ENCODE data around the gene GAGE12E. TPM values are rescaled to one million over a fixed set of nuclear protein-coding genes. Genes with fewer than 3 reads are reported as not detected.
"Not testable (repeated sequence)": the region's sequence is repeated elsewhere in the genome, so short reads cannot be mapped to it uniquely, and the experiment has no call there.

Gene GAGE12E, protein sequence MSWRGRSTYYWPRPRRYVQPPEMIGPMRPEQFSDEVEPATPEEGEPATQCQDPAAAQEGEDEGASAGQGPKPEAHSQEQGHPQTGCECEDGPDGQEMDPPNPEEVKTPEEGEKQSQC
- not detected for total RNA-seq
- not detected for total RNA-seq (2013)

DNA sequence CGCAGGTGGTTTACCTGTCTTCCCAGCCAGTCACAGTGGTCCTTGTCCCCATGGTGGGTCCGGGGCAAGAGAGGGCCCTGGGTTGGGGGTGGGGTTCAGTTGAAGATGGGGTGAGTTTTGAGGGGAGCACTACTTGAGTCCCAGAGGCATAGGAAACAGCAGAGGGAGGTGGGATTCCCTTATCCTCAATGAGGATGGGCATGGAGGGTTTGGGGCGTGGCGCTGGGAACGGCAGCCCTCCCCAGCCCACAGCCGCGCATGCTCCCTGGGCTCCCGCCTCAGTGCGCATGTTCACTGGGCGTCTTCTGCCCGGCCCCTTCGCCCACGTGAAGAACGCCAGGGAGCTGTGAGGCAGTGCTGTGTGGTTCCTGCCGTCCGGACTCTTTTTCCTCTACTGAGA lies at the start of gene GAGE12E:
Gene GAGE12E (plus strand): TSS at position 301 of the 400 bp plus-strand sequence. CDS start 1,155 bp downstream, outside the sequence.
- H3K27ac ChIP-seq (ENCODE audit: low read length); DNase-seq; ATAC-seq; H3K27me3 ChIP-seq (ENCODE audit: control insufficient read depth, insufficient read depth, low read length); H3K9me3 ChIP-seq (ENCODE audit: control insufficient read depth, insufficient read depth, low read length); H3K27me3 Mint-ChIP-seq (ENCODE audit: low read depth in 2 of 2); H3K4me1 ChIP-seq (ENCODE audit: control insufficient read depth, insufficient read depth, low read length); intact Hi-C loops (cut with micrococcal nuclease); H3K9me3 Mint-ChIP-seq; H3K36me3 ChIP-seq (ENCODE audit: control insufficient read depth, insufficient read depth, low read length); H3K4me1 Mint-ChIP-seq; H3K36me3 Mint-ChIP-seq; H3K27ac Mint-ChIP-seq; H3K4me3 ChIP-seq (ENCODE audit: low read length); H3K4me3 Mint-ChIP-seq: not testable (repeated sequence)
- no CpG with 5 or more reads among the region's 16 CpGs for WGBS (ENCODE audit: insufficient coverage)

DNA sequence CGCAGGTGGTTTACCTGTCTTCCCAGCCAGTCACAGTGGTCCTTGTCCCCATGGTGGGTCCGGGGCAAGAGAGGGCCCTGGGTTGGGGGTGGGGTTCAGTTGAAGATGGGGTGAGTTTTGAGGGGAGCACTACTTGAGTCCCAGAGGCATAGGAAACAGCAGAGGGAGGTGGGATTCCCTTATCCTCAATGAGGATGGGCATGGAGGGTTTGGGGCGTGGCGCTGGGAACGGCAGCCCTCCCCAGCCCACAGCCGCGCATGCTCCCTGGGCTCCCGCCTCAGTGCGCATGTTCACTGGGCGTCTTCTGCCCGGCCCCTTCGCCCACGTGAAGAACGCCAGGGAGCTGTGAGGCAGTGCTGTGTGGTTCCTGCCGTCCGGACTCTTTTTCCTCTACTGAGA lies 19.2 kb upstream of the GAGE12E start, which contains the start of gene GAGE12C:
Gene GAGE12C (plus strand): TSS at position 301 of the 400 bp plus-strand sequence. CDS start 1,155 bp downstream, outside the sequence.
- H3K4me3 Mint-ChIP-seq; DNase-seq; H3K36me3 ChIP-seq (ENCODE audit: control insufficient read depth, insufficient read depth, low read length); H3K27me3 ChIP-seq (ENCODE audit: control insufficient read depth, insufficient read depth, low read length); H3K9me3 ChIP-seq (ENCODE audit: control insufficient read depth, insufficient read depth, low read length); ATAC-seq; H3K4me1 ChIP-seq (ENCODE audit: control insufficient read depth, insufficient read depth, low read length); intact Hi-C loops (cut with micrococcal nuclease); H3K27me3 Mint-ChIP-seq (ENCODE audit: low read depth in 2 of 2); H3K27ac ChIP-seq (ENCODE audit: low read length); H3K27ac Mint-ChIP-seq; H3K36me3 Mint-ChIP-seq; H3K4me3 ChIP-seq (ENCODE audit: low read length); H3K9me3 Mint-ChIP-seq; H3K4me1 Mint-ChIP-seq: not testable (repeated sequence)
- no CpG with 5 or more reads among the region's 16 CpGs for WGBS (ENCODE audit: insufficient coverage)

DNA sequence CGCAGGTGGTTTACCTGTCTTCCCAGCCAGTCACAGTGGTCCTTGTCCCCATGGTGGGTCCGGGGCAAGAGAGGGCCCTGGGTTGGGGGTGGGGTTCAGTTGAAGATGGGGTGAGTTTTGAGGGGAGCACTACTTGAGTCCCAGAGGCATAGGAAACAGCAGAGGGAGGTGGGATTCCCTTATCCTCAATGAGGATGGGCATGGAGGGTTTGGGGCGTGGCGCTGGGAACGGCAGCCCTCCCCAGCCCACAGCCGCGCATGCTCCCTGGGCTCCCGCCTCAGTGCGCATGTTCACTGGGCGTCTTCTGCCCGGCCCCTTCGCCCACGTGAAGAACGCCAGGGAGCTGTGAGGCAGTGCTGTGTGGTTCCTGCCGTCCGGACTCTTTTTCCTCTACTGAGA lies 9.7 kb upstream of the GAGE12E start, which contains the start of gene GAGE12D:
Gene GAGE12D (plus strand): TSS at position 301 of the 400 bp plus-strand sequence. CDS start 1,155 bp downstream, outside the sequence.
- H3K4me3 Mint-ChIP-seq; H3K9me3 ChIP-seq (ENCODE audit: control insufficient read depth, insufficient read depth, low read length); H3K36me3 Mint-ChIP-seq; H3K27ac ChIP-seq (ENCODE audit: low read length); DNase-seq; H3K27me3 ChIP-seq (ENCODE audit: control insufficient read depth, insufficient read depth, low read length); H3K4me1 Mint-ChIP-seq; H3K9me3 Mint-ChIP-seq; H3K27ac Mint-ChIP-seq; ATAC-seq; H3K27me3 Mint-ChIP-seq (ENCODE audit: low read depth in 2 of 2); H3K36me3 ChIP-seq (ENCODE audit: control insufficient read depth, insufficient read depth, low read length); H3K4me3 ChIP-seq (ENCODE audit: low read length); H3K4me1 ChIP-seq (ENCODE audit: control insufficient read depth, insufficient read depth, low read length); intact Hi-C loops (cut with micrococcal nuclease): not testable (repeated sequence)
- WGBS (ENCODE audit: insufficient coverage): no CpG with 5 or more reads among the region's 16 CpGs

DNA sequence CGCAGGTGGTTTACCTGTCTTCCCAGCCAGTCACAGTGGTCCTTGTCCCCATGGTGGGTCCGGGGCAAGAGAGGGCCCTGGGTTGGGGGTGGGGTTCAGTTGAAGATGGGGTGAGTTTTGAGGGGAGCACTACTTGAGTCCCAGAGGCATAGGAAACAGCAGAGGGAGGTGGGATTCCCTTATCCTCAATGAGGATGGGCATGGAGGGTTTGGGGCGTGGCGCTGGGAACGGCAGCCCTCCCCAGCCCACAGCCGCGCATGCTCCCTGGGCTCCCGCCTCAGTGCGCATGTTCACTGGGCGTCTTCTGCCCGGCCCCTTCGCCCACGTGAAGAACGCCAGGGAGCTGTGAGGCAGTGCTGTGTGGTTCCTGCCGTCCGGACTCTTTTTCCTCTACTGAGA lies 9.5 kb downstream of the GAGE12E start, which contains the start of gene GAGE12F:
Gene GAGE12F (plus strand): TSS at position 301 of the 400 bp plus-strand sequence. CDS start 1,155 bp downstream, outside the sequence.
- H3K27ac Mint-ChIP-seq; ATAC-seq; H3K27ac ChIP-seq (ENCODE audit: low read length); H3K9me3 ChIP-seq (ENCODE audit: control insufficient read depth, insufficient read depth, low read length); H3K27me3 Mint-ChIP-seq (ENCODE audit: low read depth in 2 of 2); H3K4me3 ChIP-seq (ENCODE audit: low read length); H3K36me3 ChIP-seq (ENCODE audit: control insufficient read depth, insufficient read depth, low read length); H3K4me1 ChIP-seq (ENCODE audit: control insufficient read depth, insufficient read depth, low read length); DNase-seq; H3K36me3 Mint-ChIP-seq; H3K4me1 Mint-ChIP-seq; intact Hi-C loops (cut with micrococcal nuclease); H3K27me3 ChIP-seq (ENCODE audit: control insufficient read depth, insufficient read depth, low read length); H3K9me3 Mint-ChIP-seq; H3K4me3 Mint-ChIP-seq: not testable (repeated sequence)
- no CpG with 5 or more reads among the region's 16 CpGs for WGBS (ENCODE audit: insufficient coverage)

GRCh38 chrX:49568728-49569127 lies 17.6 kb downstream of the GAGE12E start:
- H3K36me3 ChIP-seq (ENCODE audit: control insufficient read depth, insufficient read depth, low read length): not testable (repeated sequence)

GRCh38 chrX:49569152-49569551 lies 18.1 kb downstream of the GAGE12E start:
- H3K9me3 Mint-ChIP-seq; H3K27ac ChIP-seq (ENCODE audit: low read length); DNase-seq; H3K4me1 ChIP-seq (ENCODE audit: control insufficient read depth, insufficient read depth, low read length); H3K4me1 Mint-ChIP-seq; H3K27me3 ChIP-seq (ENCODE audit: control insufficient read depth, insufficient read depth, low read length); H3K4me3 Mint-ChIP-seq; H3K27ac Mint-ChIP-seq; H3K36me3 ChIP-seq (ENCODE audit: control insufficient read depth, insufficient read depth, low read length); H3K4me3 ChIP-seq (ENCODE audit: low read length); H3K27me3 Mint-ChIP-seq (ENCODE audit: low read depth in 2 of 2); ATAC-seq; intact Hi-C loops (cut with micrococcal nuclease); H3K36me3 Mint-ChIP-seq; H3K9me3 ChIP-seq (ENCODE audit: control insufficient read depth, insufficient read depth, low read length): not testable (repeated sequence)
- WGBS (ENCODE audit: insufficient coverage): no CpG with 5 or more reads among the region's 13 CpGs

More at GRCh38 chrX:49568728-49569127, 17.6 kb downstream of the GAGE12E start:
- H3K27me3 ChIP-seq (ENCODE audit: control insufficient read depth, insufficient read depth, low read length); H3K4me1 Mint-ChIP-seq; ATAC-seq; H3K36me3 Mint-ChIP-seq; H3K4me1 ChIP-seq (ENCODE audit: control insufficient read depth, insufficient read depth, low read length); H3K4me3 ChIP-seq (ENCODE audit: low read length); H3K9me3 Mint-ChIP-seq; H3K9me3 ChIP-seq (ENCODE audit: control insufficient read depth, insufficient read depth, low read length); H3K27ac Mint-ChIP-seq; DNase-seq; H3K4me3 Mint-ChIP-seq; H3K27ac ChIP-seq (ENCODE audit: low read length); H3K27me3 Mint-ChIP-seq (ENCODE audit: low read depth in 2 of 2); intact Hi-C loops (cut with micrococcal nuclease): not testable (repeated sequence)
- no CpG with 5 or more reads among the region's 11 CpGs for WGBS (ENCODE audit: insufficient coverage)

GRCh38 chrX:49570100-49570499 lies 19.0 kb downstream of the GAGE12E start, which contains the start of gene GAGE12G:
TSS of gene GAGE12G (plus strand) at chrX:49570400. CDS start at chrX:49571555, 1,155 bp downstream.
- H3K27me3 Mint-ChIP-seq (ENCODE audit: low read depth in 2 of 2); H3K4me1 ChIP-seq (ENCODE audit: control insufficient read depth, insufficient read depth, low read length); H3K4me1 Mint-ChIP-seq; H3K27ac Mint-ChIP-seq; H3K4me3 Mint-ChIP-seq; H3K36me3 ChIP-seq (ENCODE audit: control insufficient read depth, insufficient read depth, low read length); H3K27me3 ChIP-seq (ENCODE audit: control insufficient read depth, insufficient read depth, low read length); ATAC-seq; intact Hi-C loops (cut with micrococcal nuclease); H3K36me3 Mint-ChIP-seq; H3K4me3 ChIP-seq (ENCODE audit: low read length); H3K27ac ChIP-seq (ENCODE audit: low read length); H3K9me3 Mint-ChIP-seq; DNase-seq; H3K9me3 ChIP-seq (ENCODE audit: control insufficient read depth, insufficient read depth, low read length): not testable (repeated sequence)
- no CpG with 5 or more reads among the region's 16 CpGs for WGBS (ENCODE audit: insufficient coverage)

DNA sequence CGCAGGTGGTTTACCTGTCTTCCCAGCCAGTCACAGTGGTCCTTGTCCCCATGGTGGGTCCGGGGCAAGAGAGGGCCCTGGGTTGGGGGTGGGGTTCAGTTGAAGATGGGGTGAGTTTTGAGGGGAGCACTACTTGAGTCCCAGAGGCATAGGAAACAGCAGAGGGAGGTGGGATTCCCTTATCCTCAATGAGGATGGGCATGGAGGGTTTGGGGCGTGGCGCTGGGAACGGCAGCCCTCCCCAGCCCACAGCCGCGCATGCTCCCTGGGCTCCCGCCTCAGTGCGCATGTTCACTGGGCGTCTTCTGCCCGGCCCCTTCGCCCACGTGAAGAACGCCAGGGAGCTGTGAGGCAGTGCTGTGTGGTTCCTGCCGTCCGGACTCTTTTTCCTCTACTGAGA lies 28.6 kb downstream of the GAGE12E start, which contains the start of gene GAGE12H:
Gene GAGE12H (plus strand): TSS at position 301 of the 400 bp plus-strand sequence. CDS start 1,155 bp downstream, outside the sequence.
- H3K36me3 Mint-ChIP-seq; H3K27me3 ChIP-seq (ENCODE audit: control insufficient read depth, insufficient read depth, low read length); H3K27ac ChIP-seq (ENCODE audit: low read length); H3K36me3 ChIP-seq (ENCODE audit: control insufficient read depth, insufficient read depth, low read length); H3K27ac Mint-ChIP-seq; H3K27me3 Mint-ChIP-seq (ENCODE audit: low read depth in 2 of 2); H3K9me3 ChIP-seq (ENCODE audit: control insufficient read depth, insufficient read depth, low read length); ATAC-seq; H3K4me3 ChIP-seq (ENCODE audit: low read length); H3K4me1 ChIP-seq (ENCODE audit: control insufficient read depth, insufficient read depth, low read length); intact Hi-C loops (cut with micrococcal nuclease); H3K9me3 Mint-ChIP-seq; DNase-seq; H3K4me1 Mint-ChIP-seq; H3K4me3 Mint-ChIP-seq: not testable (repeated sequence)
- no CpG with 5 or more reads among the region's 16 CpGs for WGBS (ENCODE audit: insufficient coverage)

Data from natural killer cell (primary cell).